Superior temporal gyrus (tissue), 1 donor: ENCODE data around the gene CDH11.

ENCODE experiments used
- DNase-seq: peaks from one replicate; pipeline ENCODE4 v3.0.0-alpha.2; 2016; ENCODE audit errors: extremely low spot score

CDH11 gene

DNA sequence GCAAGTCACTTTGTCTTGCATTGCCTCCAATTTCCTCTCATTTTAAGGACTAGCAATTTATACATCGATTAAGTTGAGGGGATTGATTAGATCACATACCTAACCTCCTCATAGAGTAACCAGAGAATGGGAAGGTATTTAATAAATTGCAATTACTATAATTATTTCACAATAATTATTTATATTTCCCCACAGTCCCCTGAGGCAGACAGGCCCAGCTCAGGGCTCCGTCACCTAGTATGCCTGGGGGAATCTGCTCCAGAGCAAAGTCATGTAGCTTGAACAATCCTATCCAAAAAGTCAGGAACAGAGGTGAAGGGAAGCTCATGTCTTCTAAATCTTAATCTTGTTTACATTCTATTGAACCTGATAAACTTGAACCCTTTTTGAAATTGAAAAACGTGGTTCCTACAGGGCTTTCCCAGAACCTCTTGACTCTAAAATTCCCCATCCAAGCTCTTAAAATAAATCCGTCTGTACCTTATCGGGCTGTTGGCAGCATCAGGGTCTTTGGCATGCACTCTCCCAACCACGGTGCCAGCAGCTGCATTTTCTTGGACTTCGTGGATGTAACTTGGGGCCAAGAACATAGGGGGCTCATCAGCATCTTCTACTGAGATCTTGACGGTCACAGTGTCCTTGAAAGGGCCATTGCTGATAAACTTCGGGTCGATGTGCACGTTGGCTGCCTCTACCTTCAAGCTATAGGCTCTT lies 140.1 kb downstream of the CDH11 start:
- no peak for DNase-seq

DNA sequence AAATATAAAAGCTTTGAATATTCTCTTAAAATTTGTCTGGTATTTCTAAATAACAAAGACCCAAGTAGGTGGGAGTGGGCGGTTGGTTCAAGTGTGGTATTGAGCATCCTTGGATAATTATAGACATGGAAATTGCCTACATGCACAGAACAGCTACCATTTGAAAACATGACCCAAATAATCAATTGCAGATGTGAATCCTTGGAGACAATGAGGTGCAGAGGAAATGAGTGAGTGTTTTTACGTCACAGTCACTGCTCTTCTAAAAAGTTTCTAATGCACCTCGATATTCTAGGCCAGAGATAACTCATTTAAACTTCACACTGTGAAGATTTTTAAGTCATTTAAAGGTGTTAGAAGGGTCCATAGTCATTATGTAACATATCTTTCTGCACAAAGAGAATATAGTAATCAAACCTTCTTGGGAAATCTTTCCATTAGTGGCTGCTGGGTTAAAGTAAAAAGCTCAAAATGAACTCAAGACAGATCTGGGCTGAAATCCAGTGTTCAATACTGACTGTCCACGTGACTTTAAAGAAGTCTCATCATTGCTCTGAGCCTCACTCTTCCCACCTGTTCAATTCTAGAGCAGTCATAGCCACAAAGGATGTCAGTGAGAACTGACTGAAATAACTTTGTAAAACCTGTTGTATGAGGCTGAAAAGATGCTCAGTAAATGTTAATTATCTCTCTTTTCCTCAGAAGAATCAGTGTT lies 144.5 kb downstream of the CDH11 start:
- no peak for DNase-seq

GRCh38 chr16:64975821-64976220 lies 146.0 kb downstream of the CDH11 start:
- DNase-seq: no peak

DNA sequence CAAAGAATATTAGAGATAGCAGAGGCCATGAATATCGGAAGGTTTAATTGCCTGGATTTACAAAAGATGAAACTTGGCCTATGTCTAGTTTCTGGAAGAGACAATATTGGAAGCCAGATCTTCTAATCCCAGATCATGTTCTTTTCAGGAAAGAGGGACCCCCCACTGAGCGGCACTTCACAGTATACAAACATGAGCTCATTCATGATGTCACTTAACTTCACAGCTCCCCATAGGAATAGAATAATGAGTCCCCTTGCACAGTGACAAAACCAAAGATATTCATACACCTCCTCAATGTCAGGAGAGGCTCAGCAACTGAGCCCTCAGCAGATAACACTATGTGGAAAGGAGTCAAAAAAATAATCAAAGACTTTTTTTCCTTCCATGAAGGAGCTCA lies 147.5 kb downstream of the CDH11 start:
- no peak for DNase-seq

- no peak for DNase-seq
Measured at GRCh38 chr16:64973171-64973570, 148.7 kb downstream of the CDH11 start.

DNA sequence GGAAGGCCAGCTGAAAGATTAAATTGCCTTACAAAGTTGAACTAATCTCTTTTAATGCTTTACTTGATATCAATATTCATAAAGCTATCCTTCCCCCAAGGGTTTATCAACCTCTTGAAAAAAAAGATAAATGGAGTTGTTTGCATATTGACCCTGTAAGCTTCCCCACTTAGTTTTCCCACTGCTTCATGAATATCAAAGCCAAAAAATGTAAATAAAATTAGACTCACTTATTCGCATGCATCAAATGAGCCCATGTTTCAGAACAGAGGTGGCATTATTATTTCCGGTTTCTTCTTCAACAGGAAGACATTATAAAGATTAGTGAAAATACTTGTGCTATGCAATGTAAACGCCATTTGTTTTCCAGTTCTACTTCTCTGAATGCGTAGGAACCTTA lies 150.7 kb downstream of the CDH11 start:
- DNase-seq: no peak

DNA sequence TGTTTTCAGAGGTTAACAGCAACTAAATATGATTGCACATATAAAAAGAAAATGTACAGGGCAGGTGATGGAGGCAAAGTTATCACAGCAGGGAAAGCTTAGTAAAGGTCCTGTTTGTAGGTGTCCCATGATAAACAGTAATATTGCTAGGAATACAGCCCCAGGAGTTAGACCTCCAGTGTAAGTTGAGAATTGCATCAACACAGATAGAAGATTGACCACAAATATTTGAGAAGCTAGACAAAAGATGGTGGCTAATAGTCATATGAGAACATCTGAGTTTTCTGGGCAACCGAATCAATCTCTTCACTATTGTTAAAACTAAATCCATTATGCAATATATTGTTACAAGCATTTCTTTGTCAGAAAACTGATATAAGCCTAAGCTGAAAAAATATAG lies 152.6 kb downstream of the CDH11 start:
- DNase-seq: peak; percentile 44

GRCh38 chr16:64968539-64968938 lies 153.3 kb downstream of the CDH11 start:
- DNase-seq: peak; percentile 62

DNA sequence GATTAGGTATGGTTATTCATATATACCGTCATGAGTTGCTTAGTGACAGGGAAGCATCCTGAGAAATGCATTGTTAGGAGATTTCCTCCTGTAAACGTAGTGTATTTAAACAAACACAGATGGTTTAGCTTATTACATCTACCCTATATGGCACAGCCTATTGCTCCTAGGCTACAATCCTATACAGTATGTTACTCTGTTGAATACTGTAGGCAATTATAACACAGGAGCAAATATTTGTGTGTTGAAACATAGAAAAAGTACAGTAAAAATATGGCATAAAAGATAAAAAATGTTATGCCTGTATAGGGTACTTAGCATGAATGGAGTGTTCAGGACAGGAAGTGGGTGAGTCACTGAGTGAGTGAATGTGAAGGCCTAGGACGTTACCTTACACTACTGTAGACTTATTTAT lies 157.7 kb downstream of the CDH11 start:
- DNase-seq: no peak

DNA sequence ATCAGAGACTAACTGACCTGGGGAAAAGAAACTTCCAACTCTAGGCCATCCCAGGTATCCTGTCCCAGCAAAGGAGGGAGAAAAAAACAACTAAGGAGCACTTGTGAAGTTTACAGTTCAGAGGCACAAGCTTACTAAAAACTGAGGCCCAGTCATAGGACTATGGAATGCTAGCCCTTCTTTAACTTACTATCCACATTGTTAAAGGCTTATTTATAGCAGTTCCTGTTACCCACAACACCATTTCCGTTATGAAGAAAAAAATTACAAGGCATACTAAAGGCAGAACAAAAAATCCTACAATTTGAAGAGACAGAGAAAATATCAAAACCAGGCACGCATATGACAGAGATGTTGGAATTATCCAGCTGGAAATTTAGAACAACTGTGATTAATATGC lies 159.1 kb downstream of the CDH11 start:
- no peak for DNase-seq

- DNase-seq: no peak
Measured at GRCh38 chr16:64957246-64957645, 164.6 kb downstream of the CDH11 start.

DNA sequence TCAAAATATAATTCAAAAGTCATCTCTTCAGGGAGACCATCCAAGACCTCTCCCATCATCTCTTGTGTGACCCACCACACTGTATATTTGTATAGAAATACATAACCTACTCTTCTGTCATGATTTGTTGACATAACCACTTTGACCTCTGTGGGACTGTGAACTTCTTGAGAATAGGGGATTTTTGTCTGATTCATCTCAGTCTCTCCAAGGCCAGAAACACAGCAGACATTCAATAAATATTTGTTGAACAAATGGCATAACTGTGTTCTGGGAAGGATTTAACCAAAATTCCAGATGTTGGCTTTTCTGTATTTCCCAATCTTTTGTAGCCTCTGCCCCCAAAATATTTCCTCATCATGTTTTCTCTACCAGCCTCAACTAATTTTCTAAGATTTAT lies 169.7 kb downstream of the CDH11 start:
- no peak for DNase-seq

DNA sequence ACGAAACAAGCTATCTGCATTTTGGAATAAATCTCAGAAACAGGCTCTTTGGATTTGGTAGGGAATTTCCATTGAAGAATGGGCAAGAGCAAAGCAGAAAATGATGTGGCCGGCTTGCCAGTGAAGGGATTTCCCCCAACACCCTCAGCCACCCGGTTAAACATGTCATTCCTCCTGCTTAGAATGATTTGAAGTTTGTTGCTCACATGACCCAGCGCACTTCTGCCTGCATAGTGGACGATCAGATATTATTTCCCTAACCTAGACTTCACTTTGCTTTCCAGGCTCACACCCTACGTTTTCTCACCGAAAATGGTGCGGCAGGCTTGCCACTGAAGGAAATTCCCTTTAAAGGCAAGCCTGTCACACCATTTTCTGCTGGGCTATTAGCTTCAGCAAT lies 170.7 kb downstream of the CDH11 start:
- DNase-seq: no peak

- no peak for DNase-seq
Measured at GRCh38 chr16:64950731-64951130, 171.1 kb downstream of the CDH11 start.

GRCh38 chr16:64950262-64950661 lies 171.6 kb downstream of the CDH11 start:
- DNase-seq: no peak

- no peak for DNase-seq
Measured at GRCh38 chr16:64948056-64948455, 173.8 kb downstream of the CDH11 start.

DNA sequence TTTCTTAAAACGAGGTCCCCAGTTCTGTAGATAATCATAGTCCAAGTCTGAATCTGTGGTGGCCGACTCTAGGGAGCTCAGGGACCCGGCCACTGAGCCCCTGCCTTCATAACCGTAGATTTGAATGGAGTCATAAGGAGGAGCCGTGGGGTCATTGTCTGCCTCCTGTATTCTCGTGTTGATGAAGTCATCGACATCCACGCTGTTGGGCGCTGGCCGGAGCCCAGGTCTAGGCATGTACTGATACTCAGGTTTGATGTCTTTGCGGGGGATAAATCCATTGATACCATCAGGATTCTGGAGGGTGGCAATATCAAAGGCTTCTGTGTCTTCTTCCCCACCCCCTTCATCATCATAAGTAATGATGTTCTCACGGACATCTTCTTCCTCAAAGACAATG lies 174.2 kb downstream of the CDH11 start:
- DNase-seq: no peak

DNA sequence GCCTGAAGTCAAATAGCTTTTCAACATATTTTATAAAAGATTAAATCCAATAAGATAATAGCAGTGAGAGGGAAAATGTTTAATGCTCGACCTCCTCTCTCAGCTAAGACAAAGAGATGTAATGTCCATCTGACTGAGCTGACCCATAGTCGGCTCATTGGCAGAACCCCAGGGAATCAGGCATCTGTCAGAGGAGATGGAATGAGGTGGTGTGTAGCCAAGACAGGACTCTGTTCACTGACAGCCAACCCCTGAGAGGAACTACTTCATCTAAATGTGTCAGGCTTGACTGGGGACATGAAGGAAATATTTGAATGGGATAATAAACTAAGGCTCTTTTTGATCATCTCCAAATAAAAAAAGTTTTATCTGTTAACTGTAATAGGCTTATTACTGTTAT lies 188.0 kb downstream of the CDH11 start:
- DNase-seq: peak; percentile 64

DNA sequence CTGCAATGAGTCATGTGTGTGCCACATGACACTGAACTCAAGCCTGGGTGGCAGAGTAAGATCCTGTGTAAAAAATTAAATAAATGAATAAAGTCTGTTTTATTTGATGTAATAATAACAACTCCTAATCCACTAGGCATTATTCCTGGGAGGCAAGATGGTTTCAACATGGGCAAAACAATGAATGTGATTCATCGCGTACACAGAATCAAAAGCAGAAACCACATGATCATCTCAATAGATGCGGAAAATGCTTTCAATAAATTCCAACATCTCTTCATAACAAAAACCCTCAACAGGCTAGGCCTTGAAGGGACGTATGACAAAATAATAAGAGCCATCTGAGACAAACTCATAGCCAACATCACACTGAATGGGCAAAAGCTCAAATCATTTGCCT lies 195.4 kb downstream of the CDH11 start:
- no peak for DNase-seq

- no peak for DNase-seq
Measured at GRCh38 chr16:64925166-64925565, 196.7 kb downstream of the CDH11 start.

DNA sequence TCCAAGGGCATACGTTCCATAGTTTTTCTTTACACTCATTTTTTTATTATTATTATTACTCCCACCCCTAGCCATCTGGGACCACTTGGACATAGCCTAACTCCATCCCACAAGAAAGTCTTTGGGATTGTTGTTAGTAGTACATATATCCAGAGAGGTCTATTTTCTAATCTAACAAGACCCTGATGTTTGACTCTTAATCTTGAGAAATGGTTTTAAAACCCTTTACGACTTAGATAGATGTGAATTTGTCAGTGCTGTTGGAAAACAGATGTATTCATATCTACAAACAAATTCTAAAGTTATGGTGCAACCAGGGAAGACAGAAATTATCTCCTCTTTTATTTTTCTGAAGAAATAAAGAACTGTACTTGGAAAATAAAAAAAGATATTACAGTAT lies 197.8 kb downstream of the CDH11 start:
- no peak for DNase-seq

GRCh38 chr16:64919929-64920607 lies 201.8 kb downstream of the CDH11 start:
- no peak for DNase-seq

DNA sequence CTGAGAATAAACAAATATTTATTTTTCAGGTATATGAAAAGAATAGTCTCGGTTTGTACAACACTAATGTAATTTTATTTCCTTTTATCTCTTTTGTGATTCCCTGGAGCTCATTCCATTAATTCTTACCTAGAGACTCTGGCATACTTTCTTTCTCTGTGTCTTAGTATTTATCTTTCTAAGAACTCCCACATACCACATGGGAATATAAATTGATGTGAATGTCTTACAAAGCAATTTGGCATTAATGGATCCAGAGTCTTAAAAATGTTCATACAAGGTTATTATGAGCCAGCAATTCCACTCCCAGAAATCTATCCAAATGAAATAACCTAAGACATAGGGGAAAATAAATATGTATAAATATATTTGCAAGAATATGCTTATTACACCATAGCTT lies 202.7 kb downstream of the CDH11 start:
- DNase-seq: no peak
